Activated T-helper 1 cell treated with Interleukin-2 at 50 U/mL for 16 hours (primary cell): Measurements from ENCODE around the gene SLC15A4.

Experiments
- DNase-seq: peaks from one replicate; pipeline ENCODE4 v3.0.0-alpha.2; 2020; ENCODE audit warnings: low read depth

The SLC15A4 gene

GRCh38 chr12:128794661-128795529 lies 28.9 kb downstream of the SLC15A4 start:
- DNase-seq = no peak

GRCh38 chr12:128793701-128794100 lies 30.1 kb downstream of the SLC15A4 start:
- DNase-seq = no peak

GRCh38 chr12:128792881-128793280 lies 30.9 kb downstream of the SLC15A4 start:
- no peak for DNase-seq

- no peak for DNase-seq
Observed at GRCh38 chr12:128792398-128792797, 31.4 kb downstream of the SLC15A4 start.

GRCh38 chr12:128791395-128792322 lies 32.1 kb downstream of the SLC15A4 start:
- no peak for DNase-seq

- no peak for DNase-seq
Observed at GRCh38 chr12:128790653-128791373, 32.9 kb downstream of the SLC15A4 start.

GRCh38 chr12:128790221-128790620 lies 33.5 kb downstream of the SLC15A4 start:
- no peak for DNase-seq

GRCh38 chr12:128789356-128789929 lies 34.3 kb downstream of the SLC15A4 start:
- DNase-seq = no peak

GRCh38 chr12:128787827-128788226 lies 35.9 kb downstream of the SLC15A4 start:
- no peak for DNase-seq

GRCh38 chr12:128786741-128787391 lies 36.9 kb downstream of the SLC15A4 start:
- no peak for DNase-seq

- no peak for DNase-seq
Observed at GRCh38 chr12:128784030-128784760, 39.6 kb downstream of the SLC15A4 start.

GRCh38 chr12:128783129-128783574 lies 40.6 kb downstream of the SLC15A4 start:
- DNase-seq = no peak

- DNase-seq = no peak
Observed at GRCh38 chr12:128779901-128780300, 43.9 kb downstream of the SLC15A4 start.

- DNase-seq = no peak
Observed at GRCh38 chr12:128772249-128772648, 51.5 kb downstream of the SLC15A4 start.

GRCh38 chr12:128771681-128772080 lies 52.1 kb downstream of the SLC15A4 start:
- DNase-seq = no peak

GRCh38 chr12:128767518-128767917 lies 56.2 kb downstream of the SLC15A4 start:
- DNase-seq = no peak

GRCh38 chr12:128766738-128767501 lies 56.8 kb downstream of the SLC15A4 start:
- DNase-seq = no peak

GRCh38 chr12:128763395-128763794 lies 60.4 kb downstream of the SLC15A4 start:
- no peak for DNase-seq

GRCh38 chr12:128761379-128761790 lies 62.4 kb downstream of the SLC15A4 start:
- no peak for DNase-seq

GRCh38 chr12:128755566-128755965 lies 68.2 kb downstream of the SLC15A4 start:
- no peak for DNase-seq
